ENCODE measurements around the gene CCDC124.

CCDC124 gene

DNA sequence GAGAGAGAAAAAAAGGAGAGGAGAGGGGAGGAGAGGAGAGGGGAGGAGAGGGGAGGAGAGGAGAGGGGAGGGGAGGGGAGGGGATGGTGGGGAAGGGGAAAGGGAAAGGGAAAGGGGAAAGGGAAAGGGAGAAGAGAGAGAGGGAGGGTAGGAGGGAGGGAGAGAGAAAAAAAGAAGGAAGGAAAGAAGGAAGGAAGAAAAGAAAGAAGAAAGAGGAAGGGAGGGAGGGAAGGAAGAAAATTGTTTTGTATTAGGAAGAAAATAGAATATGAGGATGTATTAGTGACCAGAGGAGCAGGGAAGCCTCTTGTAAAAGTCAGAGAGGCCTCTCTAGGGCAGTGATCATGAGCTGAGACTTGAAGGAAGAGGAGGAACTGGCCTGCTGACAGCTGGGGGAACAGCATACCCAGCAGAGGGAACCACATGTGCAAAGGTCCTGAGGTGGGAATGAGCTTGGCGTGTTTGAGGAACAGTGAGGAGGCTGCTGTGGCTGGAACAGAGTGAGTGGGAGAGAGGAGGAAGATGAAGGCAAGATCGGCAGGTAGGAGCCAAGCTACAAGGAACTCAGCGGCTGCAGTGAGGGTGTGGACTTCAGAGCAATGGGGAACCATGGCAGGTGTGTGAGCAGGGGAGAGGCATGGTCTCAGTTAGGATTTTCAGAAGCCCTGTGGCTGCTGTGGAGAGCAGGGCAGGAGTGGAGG, 24.5 kb downstream of the CCDC124 start:
- no peak overlapping the region for H3K4me2 ChIP-seq (ENCODE audit: low read length)
- H3K36me3 ChIP-seq (ENCODE audit: control insufficient read depth, low read length) = no peaks in the 10 kb centered on the region
- peaks cover 25% of the 10 kb centered on the region for H3K27me3 ChIP-seq (ENCODE audit: control insufficient read depth, low read length)
- H3K27ac ChIP-seq (ENCODE audit: low read depth, low read length) = no peak overlapping the region
- H3K4me3 ChIP-seq (ENCODE audit: low read length) = no peak overlapping the region
- no peaks in the 10 kb centered on the region for H4K20me1 ChIP-seq (ENCODE audit: control insufficient read depth, insufficient read depth, low read depth, low read length)
- H3K9me3 ChIP-seq (ENCODE audit: control insufficient read depth, insufficient read depth, low read length) = no peaks in the 10 kb centered on the region
- H3K4me1 ChIP-seq (ENCODE audit: control insufficient read depth, low read length) = peaks cover 18% of the 10 kb centered on the region
- H3K9me2 ChIP-seq (replicated peaks; ENCODE audit: control insufficient read depth, low read length) = no peaks in the 10 kb centered on the region
- no peaks in the 10 kb centered on the region for H3K79me2 ChIP-seq (ENCODE audit: control insufficient read depth, low read length)
- TF ChIP-seq, protein P1, sequence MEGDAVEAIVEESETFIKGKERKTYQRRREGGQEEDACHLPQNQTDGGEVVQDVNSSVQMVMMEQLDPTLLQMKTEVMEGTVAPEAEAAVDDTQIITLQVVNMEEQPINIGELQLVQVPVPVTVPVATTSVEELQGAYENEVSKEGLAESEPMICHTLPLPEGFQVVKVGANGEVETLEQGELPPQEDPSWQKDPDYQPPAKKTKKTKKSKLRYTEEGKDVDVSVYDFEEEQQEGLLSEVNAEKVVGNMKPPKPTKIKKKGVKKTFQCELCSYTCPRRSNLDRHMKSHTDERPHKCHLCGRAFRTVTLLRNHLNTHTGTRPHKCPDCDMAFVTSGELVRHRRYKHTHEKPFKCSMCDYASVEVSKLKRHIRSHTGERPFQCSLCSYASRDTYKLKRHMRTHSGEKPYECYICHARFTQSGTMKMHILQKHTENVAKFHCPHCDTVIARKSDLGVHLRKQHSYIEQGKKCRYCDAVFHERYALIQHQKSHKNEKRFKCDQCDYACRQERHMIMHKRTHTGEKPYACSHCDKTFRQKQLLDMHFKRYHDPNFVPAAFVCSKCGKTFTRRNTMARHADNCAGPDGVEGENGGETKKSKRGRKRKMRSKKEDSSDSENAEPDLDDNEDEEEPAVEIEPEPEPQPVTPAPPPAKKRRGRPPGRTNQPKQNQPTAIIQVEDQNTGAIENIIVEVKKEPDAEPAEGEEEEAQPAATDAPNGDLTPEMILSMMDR (IDR thresholded peaks at IDR 0.05; ENCODE audit: low read depth, low read length, poor library complexity, severe bottlenecking) = no peak
- TF ChIP-seq EZH2phosphoT487 (IDR thresholded peaks at IDR 0.05; ENCODE audit: borderline replicate concordance, low read length) = no peak
- no peaks in the 10 kb centered on the region; the same call in 1 of the 2 replicates for H3F3A ChIP-seq (ENCODE audit: control insufficient read depth, insufficient read depth)

DNA sequence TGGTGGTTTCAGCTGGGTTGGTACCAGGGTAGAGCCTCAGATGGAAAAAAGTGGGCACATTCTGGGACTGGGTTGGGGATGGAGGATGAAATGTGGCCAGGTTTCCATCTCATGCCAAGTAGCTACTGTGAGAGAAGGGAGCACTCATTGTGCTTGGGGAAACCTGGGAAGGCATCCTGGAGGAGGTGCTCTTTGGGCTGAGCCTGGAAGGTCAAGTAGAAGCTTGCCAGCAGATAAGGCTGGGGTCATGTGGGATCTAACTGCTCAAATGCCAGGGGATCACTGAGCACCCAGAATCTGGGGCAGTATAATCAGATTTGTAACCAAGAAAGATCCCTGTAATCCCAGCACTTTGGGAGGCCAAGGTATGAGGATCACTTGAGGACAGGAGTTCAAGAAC, 25.1 kb downstream of the CCDC124 start:
- Histone ChIP-seq H3K4me3 (ENCODE audit: low read length) (no peak overlapping the region), H3K4me1 (ENCODE audit: control insufficient read depth, low read length) (peaks cover 12% of the 10 kb centered on the region), H3K9me2 (replicated peaks; ENCODE audit: control insufficient read depth, low read length) (no peaks in the 10 kb centered on the region), H3F3A (ENCODE audit: control insufficient read depth, insufficient read depth) (no peaks in the 10 kb centered on the region; the same call in 1 of the 2 replicates), H3K79me2 (ENCODE audit: control insufficient read depth, low read length) (no peaks in the 10 kb centered on the region), H3K4me2 (ENCODE audit: low read length) (no peak overlapping the region), H3K9me3 (ENCODE audit: control insufficient read depth, insufficient read depth, low read length) (no peaks in the 10 kb centered on the region), H4K20me1 (ENCODE audit: control insufficient read depth, insufficient read depth, low read depth, low read length) (no peaks in the 10 kb centered on the region), H3K36me3 (ENCODE audit: control insufficient read depth, low read length) (no peaks in the 10 kb centered on the region), H3K27ac (ENCODE audit: low read depth, low read length) (no peak overlapping the region), H3K27me3 (ENCODE audit: control insufficient read depth, low read length) (peaks cover 19% of the 10 kb centered on the region)
- TF ChIP-seq EZH2phosphoT487 (IDR thresholded peaks at IDR 0.05; ENCODE audit: borderline replicate concordance, low read length) = no peak
- TF ChIP-seq, protein P1 (IDR thresholded peaks at IDR 0.05; ENCODE audit: low read depth, low read length, poor library complexity, severe bottlenecking) = no peak

DNA sequence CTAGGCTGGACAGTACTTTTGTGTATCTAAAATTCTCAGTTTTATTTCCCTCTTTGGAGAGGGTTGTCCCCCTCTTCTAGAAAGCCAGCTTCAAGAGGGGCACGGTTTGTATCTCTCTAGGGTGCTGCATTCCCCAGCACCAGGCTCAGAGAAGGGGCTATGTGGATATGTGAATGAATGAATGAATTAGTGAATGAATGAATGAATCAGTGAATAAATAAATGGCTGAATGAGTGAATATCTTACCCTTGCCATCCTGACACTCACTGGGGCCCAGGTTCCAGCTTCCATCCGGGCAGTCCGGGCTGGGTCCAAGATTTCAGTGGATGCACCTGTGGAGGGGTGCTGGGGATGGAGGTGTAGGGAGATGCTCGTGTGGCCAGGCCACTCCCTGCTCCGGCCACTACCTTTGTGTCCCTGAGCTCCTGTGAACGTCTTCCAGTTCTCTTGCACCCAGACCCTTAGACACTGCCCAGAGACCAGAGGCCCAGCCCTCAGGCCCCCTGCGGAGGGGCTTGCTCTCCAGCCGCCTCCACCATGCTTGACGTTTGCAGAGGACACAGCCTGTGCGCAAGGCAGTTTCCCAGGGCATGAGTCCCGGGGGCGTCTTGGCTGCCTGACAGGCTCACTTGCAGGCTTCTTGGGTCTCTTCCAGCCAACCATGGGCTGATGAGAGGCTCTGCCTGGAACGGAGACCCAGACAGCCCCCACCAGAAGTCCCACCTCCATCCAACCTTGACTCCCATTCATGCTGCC, 31.3 kb downstream of the CCDC124 start:
- TF ChIP-seq, protein P1 (IDR thresholded peaks at IDR 0.05; ENCODE audit: low read depth, low read length, poor library complexity, severe bottlenecking) = no peak
- TF ChIP-seq EZH2phosphoT487 (IDR thresholded peaks at IDR 0.05; ENCODE audit: borderline replicate concordance, low read length) = no peak
- 0 out of 2 replicates have a peak, but pooled peaks cover 5% of the 10 kb centered on the region for H3K4me1 ChIP-seq (ENCODE audit: control insufficient read depth, low read length)
- H3K4me3 ChIP-seq (ENCODE audit: low read length) = no peak overlapping the region
- H3K27ac ChIP-seq (ENCODE audit: low read depth, low read length) = no peak overlapping the region
- no peaks in the 10 kb centered on the region for H3K36me3 ChIP-seq (ENCODE audit: control insufficient read depth, low read length)
- no peaks in the 10 kb centered on the region for H3K9me2 ChIP-seq (replicated peaks; ENCODE audit: control insufficient read depth, low read length)
- no peak overlapping the region for H3K4me2 ChIP-seq (ENCODE audit: low read length)
- no peaks in the 10 kb centered on the region for H4K20me1 ChIP-seq (ENCODE audit: control insufficient read depth, insufficient read depth, low read depth, low read length)
- H3K9me3 ChIP-seq (ENCODE audit: control insufficient read depth, insufficient read depth, low read length) = no peaks in the 10 kb centered on the region
- no peaks in the 10 kb centered on the region for H3K79me2 ChIP-seq (ENCODE audit: control insufficient read depth, low read length)
- H3F3A ChIP-seq (ENCODE audit: control insufficient read depth, insufficient read depth) = no peaks in the 10 kb centered on the region
- H3K27me3 ChIP-seq (ENCODE audit: control insufficient read depth, low read length) = peaks cover 15% of the 10 kb centered on the region
